ENCODE measurements around the gene HMG20A.

The HMG20A gene

DNA sequence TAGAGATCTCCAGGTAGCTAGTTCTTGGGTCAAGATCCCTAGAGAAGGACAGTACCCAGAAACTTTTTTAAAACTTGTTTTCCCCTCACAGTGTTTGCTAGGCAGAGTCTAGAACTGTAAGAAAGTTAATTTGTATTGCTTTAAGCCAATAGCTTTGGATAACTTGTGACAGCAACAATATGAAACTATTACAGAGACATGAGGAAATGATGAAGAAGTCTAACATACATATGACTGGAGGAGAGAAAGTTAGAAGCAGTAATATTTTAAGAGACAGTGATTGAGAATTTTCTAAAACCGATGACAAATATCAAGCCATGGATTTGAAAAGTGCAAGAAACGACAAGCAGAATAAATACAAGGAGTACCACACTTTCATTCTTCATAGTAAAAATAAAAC, 10.0 kb downstream of the HMG20A start:
- DNase-seq, result no peak

DNA sequence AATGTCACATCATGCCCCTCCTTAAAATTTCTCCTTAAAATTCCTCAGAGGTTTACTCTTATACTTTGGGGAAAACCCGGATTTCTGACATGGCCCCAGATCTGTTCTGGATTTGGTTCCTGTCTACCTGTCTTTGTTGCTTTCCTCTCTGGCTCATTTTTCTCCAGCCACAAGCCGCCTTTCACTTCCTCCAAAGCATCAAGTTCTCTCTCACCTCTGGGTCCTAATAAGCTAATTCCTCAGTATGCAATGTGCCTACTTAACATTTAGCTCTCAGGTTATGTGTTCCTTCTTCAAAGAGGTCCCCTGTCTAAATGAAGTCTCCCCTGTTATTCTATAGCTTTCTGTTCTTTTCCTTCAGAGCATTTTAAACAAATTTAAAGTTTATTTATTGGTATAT, 16.1 kb downstream of the HMG20A start:
- DNase-seq, result no peak

DNA sequence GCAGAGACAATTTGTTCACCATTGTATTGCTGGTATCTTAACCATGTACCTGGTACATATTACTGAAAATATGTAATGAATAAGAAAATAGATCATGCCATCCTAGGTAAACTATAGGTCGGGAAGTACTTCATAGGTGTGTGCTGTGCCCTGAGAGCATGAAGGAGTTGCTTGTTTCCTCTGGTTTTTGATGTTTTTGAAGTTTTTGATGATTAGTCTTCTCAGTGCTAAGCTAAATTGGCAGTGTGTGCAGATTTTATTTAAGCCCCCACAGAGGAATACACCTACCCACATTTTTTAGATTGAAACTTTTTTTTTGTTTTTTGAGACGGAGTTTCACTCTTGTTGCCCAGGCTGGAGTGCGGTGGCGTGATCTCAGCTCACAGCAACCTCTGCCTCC, 16.6 kb downstream of the HMG20A start:
- no peak for DNase-seq

DNA sequence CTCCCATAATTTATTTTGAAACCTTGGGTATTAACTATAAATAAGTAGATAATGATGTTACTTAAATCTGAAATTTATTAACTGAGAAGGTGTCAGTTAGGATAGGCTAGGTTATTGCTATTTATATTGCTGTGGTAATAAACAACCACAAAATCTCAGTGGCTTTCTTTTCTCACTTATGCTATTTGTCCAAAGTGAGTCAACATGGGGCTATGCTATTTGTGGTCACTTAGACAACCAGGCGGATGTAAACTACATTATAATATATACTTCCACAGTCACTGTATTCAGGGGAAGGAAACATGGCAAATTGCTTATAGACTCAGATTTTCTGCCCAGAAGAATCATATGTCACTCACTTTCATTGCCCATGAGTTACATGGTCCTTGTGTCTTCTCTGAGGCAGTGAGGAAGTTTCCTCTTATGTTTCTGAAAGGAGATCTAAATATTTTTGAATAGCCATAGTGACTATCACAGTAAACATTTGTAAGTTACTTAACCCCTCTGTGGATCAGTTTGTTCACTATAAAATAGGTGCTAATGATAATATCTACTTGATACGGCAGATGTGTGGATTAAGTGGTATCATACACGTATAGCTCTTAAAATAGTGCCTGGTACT, 19.8 kb downstream of the HMG20A start:
- no peak for DNase-seq

DNA sequence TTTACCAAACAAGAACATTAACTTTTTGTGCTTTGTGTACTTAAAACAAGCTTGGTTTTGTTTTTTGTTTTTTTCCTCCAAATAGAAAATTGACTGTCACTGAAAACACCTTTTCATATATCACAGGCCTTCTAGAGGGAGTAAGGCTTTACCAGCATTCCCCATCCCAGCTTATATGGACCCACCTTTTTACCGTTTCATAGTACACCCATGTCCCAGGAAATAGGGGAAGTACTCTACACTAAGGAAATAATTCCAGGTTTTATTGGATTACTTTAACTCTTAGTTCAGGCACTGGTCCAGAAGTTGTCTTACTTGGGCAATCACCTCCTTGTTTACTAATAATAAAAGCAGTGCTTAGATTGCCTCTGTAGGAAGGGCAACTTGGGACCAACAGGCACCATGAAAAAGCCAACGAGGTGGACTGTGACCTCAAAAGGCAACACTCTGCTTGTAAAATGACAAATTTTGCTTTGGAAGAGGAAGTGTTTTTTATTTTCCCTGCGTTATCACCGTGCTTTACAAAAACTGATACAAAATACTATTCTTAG, 26.2 kb downstream of the HMG20A start:
- DNase-seq, result no peak

DNA sequence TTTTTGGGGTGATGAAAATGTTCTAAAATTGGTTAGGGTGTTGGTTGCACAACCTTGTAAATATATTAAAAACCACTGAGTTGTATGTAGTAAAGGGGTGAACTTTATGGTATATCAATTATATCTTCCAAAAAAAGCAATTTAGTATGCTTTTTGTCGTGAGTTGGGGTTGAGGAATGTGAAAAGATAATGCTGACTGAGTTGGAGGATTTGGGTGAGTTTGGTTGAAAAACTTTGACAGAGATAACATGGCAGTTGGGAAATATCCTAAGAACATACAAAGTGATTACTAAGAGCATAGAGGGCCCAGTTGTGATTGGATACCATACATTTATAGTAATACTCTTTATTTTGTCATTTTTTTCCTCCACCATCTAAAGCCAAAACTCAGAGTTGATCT, 33.6 kb downstream of the HMG20A start:
- DNase-seq, result no peak

DNA sequence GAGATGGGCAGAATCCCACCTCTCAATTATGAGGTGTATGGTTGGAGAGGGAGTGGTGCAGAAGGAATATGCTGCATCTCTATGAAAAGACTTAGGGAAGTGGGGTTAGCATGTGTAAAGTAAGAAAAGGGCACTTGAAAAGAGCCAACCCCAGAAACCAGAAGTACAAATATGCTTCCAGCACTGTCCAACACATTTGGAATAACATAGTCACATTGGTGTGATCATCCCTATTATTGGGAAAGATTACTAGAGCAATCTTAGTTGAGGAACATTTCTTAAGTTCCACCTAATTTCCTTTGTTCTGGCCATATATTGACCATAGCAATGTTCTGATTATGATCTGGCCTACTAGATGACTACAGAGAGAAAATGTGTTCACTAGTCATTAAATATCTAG, 34.3 kb downstream of the HMG20A start:
- no peak for DNase-seq

DNA sequence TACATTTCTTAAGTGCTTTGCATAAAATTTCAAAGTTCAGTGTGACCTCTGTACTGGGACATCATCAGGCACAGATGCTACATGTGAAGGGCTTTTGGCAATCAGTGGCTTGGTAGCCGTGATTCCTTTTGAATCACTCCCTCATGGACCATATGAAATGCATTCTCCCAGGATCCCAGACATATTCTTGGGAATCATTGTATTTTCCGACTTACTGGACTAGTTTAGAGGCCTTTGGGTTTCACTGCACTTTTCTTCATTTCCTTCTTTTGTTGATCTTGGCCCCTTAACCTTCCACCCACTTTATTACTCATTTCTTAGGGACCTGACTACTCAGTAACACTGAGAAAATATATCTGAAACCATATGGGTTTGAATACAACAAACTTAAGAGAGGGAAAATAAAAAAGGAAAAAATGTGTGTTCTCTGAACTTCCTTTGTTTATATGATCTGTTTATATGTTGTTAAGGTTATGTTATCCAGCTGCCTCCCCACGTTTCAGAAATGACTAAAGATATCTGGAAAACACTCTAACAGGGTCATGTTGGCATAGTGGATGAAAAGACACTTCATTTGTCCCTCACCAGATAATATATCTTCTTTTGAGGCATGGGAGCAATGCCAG, 35.1 kb downstream of the HMG20A start:
- DNase-seq, result no peak

GRCh38 chr15:77456746-77457145, 36.1 kb downstream of the HMG20A start:
- DNase-seq, result no peak

GRCh38 chr15:77457191-77457904, 36.7 kb downstream of the HMG20A start:
- no peak for DNase-seq

- DNase-seq, result no peak
Observed at GRCh38 chr15:77457905-77458265, 37.2 kb downstream of the HMG20A start.

DNA sequence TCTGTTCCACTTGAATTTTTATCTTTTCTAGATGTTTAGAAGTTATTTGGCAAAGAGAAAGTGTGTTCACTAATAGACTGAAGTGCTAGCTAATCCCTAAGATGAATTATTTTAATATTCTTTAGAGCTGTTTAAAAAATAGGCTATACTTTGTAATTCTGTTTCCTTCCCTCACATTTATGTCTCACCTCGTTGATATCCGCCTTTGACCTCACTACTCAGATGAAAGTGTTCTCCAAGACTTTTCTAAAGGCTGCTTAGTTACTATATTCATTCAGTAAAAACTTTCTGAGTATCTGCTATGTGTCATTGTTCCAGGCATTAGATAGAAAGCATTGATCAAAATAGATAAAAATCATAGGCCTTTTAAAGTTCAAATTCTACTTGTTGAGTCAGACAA, 38.3 kb downstream of the HMG20A start:
- DNase-seq, result no peak

- DNase-seq, result no peak
Observed at GRCh38 chr15:77461486-77461885, 40.8 kb downstream of the HMG20A start.

GRCh38 chr15:77464129-77464865, 43.6 kb downstream of the HMG20A start:
- DNase-seq, result no peak

DNA sequence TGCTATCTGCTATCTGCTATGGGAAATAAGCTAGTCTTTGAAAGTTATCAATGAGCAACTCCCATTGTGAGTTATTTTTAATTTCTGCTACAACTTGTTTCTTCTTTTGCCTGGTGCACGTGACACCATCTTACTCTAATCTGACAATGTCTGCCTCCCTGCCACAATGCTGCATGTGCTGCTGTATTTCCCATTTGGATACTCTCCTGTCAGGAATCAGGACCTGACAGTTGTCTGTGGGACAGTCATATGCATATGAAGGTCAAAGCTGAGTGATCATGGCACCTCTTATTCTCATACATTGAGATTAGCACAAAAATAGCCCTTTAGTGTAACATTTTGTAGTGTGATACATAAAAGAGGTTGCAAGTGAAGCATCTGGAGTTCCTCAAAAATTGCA, 45.8 kb downstream of the HMG20A start:
- DNase-seq, result no peak

DNA sequence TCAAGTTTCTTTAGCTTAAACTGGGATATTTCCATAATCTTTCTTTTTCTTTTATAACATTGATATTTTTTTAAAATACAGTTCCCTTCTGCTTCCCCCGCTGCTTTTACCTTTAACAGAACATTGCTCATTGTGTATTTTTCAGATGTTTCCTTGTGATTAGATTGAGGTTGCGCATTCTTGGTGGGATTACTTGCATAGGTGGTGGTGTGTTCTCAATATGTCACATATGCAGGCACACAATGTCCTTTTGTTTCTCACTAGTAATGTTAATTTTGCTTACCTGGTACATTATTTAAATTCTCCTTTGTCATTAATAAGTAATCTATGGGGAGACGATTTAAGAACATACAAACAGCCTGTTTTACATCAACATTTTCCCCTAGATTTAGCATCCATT, 48.2 kb downstream of the HMG20A start:
- DNase-seq, result no peak

- DNase-seq, result no peak
Observed at GRCh38 chr15:77470235-77470634, 49.5 kb downstream of the HMG20A start.

GRCh38 chr15:77473328-77473727, 52.6 kb downstream of the HMG20A start:
- DNase-seq, result no peak

DNA sequence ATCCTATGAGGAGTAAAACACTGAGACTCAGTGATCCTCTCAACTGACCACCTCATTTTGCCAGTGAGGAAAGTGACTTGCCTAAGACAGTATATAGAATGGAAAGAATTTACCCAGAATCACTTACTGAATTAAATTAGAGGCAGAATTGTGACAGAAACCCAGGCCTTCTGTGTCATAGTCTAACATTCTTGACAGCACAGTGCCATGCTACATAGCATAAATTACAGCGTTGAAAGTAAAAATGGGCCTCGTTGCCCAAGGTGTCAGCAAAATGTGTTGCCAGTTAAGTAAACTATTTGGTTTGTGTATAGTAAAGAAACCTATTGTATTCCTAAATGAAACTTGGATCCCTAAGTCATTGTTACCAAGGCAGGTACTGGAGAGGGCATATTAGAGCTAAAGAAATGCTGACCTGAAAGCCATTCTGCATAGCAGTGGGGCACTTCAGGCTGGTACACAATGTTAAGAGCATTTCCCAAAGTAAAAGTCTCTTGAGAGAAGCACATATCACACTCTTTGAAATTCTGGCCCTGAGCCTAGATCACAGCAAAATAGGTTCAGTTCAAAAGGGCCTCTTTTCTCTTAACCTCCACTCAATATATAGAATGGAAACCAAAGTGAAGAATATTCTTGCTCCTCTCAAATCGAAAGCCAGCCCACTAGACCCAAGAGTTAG, 53.8 kb downstream of the HMG20A start:
- DNase-seq, result no peak

GRCh38 chr15:77475001-77475400, 54.3 kb downstream of the HMG20A start:
- DNase-seq, result no peak

- no peak for DNase-seq
Observed at GRCh38 chr15:77475898-77476297, 55.2 kb downstream of the HMG20A start.

DNA sequence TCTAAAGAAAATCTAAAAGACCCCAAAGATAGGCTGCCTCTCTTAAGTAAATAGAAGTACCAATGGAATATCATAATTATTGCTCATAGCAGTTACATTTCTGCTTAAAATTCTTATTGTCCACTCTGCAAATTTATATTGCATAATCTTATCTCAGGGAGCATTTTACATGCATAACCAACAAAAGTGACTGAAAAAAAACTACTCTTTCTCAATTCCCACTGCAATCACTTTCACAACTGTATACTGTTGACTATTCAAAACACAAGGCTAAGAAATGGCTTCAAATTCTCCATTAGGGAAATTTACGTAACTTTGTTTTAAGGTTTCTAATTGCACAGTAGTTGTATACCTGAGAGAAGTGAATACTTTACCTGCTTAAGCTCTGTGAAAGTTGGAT, 56.3 kb downstream of the HMG20A start:
- no peak for DNase-seq

- no peak for DNase-seq
Observed at GRCh38 chr15:77478051-77478450, 57.4 kb downstream of the HMG20A start.

Measured in NCI-H1048 (cell line).